Tibial nerve (tissue), 4 donors: ENCODE results near the gene F8A1. TPM values are rescaled to one million over a fixed set of nuclear protein-coding genes. Genes with fewer than 3 reads are reported as not detected.
A peak's percentile ranks its signal among the peaks of the same experiment; 100 is the strongest.
"Not testable (repeated sequence)": the region's sequence is repeated elsewhere in the genome, so short reads cannot be mapped to it uniquely, and the experiment has no call there.

Source experiments
- DNase-seq, 2 donors: peaks; one replicate each; pipeline ENCODE4 v3.0.0-alpha.2; 2019; ENCODE audit warnings: low spot score in 2 of 2
- H3K27ac ChIP-seq, 4 donors: fragments of 200-600 bp; sonication (generic) in 3 of 4; one replicate each; pipeline ENCODE4 v1.5.1; 2017 to 2019; ENCODE audit warnings: mild to moderate bottlenecking in 1 of 4
- H3K27me3 ChIP-seq, 2 donors: fragments of 200-600 bp; sonication (generic) in 1 of 2; one replicate each; pipeline versions ENCODE4 v1.5.1 to v1.6.0; 2017 to 2019
- H3K36me3 ChIP-seq, 3 donors: fragments of 200-600 bp; sonication (generic); one replicate each; pipeline ENCODE4 v1.5.1; 2018 to 2019
- H3K4me1 ChIP-seq, 4 donors: fragments of 200-600 bp; sonication (generic) in 3 of 4; one replicate each; pipeline ENCODE4 v1.5.1; 2017 to 2019
- H3K4me3 ChIP-seq, 4 donors: fragments of 200-600 bp; sonication (generic) in 3 of 4; one replicate each; pipeline ENCODE4 v1.5.1; 2017 to 2019; ENCODE audit warnings: mild to moderate bottlenecking in 1 of 4, moderate library complexity in 1 of 4
- H3K9me3 ChIP-seq, 4 donors: fragments of 200-600 bp; sonication (generic) in 3 of 4; one replicate each; pipeline ENCODE4 v1.5.1; 2017 to 2019
- EP300 ChIP-seq, 2 donors: sonication (generic); formaldehyde crosslinking; IDR thresholded peaks; one replicate each; pipeline ENCODE4 v1.6.1; 2017; ENCODE audit warnings: antibody characterized with exemption in 2 of 2, mild to moderate bottlenecking in 1 of 2
- POLR2A ChIP-seq, 2 donors: fragments of 450-650 bp; IDR thresholded peaks; one replicate each; pipeline ENCODE4 v1.6.1; 2017; ENCODE audit warnings: antibody characterized with exemption in 2 of 2, mild to moderate bottlenecking in 2 of 2, moderate library complexity in 2 of 2
- WGBS, 2 donors: methylation state at CpG; one replicate each; pipeline ENCODE4 v1.1.5; 2018; 5-methylcytosine and 5-hydroxymethylcytosine counted together
- total RNA-seq, 4 donors: library from RNA; depleted of rRNA; stranded (reverse); fragments of >200 nt; gene quantifications; one replicate each; pipeline ENCODE4 v1.1.0, GENCODE V29; 2016
- TF ChIP-seq, protein P1 (sequence below), 5 experiments: fragments of 200-600 bp in 3 of 5; fragments of 450-650 bp in 2 of 5; sonication (generic) in 3 of 5; IDR thresholded peaks; one replicate each; pipeline ENCODE4 v1.5.1; 2016 to 2019; ENCODE audit warnings: antibody characterized with exemption in 5 of 5, mild to moderate bottlenecking in 3 of 5, moderate library complexity in 2 of 5

Gene F8A1
- 10 to 100 TPM in 3 of 4 donors, 1 to 10 TPM in 1; 5.5 to 27.3 (median 13.6) TPM for total RNA-seq

- H3K36me3 ChIP-seq, H3K27ac ChIP-seq, H3K4me1 ChIP-seq, H3K4me3 ChIP-seq, H3K27me3 ChIP-seq, H3K9me3 ChIP-seq, DNase-seq: not testable (repeated sequence)
- no CpG with 5 or more reads among the region's 91 CpGs for WGBS, 2 donors
Observed at GRCh38 chrX:154886069-154886788, at the start of gene F8A1. F8A1 (plus strand) TSS chrX:154886355; CDS start chrX:154886375, 20 bp downstream.

DNA sequence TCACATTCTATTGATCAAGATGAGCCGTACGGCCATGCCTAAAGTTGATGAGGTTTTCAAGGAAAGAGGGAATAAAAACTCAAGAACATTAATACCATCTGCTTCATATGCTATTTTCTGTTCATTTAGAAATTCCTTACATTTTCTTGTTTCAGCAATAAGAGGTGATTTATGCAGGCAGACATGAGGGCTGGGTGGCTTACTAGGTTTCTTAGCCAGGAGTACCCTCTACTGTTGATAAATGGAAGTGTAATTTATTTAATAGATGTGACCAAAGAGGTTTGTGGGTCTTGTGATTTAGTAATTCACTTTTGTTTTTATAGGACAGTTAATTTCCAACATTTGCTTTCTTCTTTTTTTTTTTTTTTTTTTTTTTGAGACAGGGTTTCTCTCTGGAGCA is 45.3 kb upstream of the F8A1 start:
- Histone ChIP-seq H3K27ac (no peak overlapping the region), H3K4me1 (no peaks in the 10 kb centered on the region), H3K27me3 (no peaks in the 10 kb centered on the region), H3K36me3 (no peaks in the 10 kb centered on the region), H3K9me3 (no peaks in the 10 kb centered on the region), H3K4me3 (no peak overlapping the region)
- WGBS, 2 donors, result 81 to 87% methylated on average over 2 of the region's 2 CpGs
- TF ChIP-seq EP300 (IDR thresholded peaks at IDR 0.05), result no peak
- TF ChIP-seq, protein P1, sequence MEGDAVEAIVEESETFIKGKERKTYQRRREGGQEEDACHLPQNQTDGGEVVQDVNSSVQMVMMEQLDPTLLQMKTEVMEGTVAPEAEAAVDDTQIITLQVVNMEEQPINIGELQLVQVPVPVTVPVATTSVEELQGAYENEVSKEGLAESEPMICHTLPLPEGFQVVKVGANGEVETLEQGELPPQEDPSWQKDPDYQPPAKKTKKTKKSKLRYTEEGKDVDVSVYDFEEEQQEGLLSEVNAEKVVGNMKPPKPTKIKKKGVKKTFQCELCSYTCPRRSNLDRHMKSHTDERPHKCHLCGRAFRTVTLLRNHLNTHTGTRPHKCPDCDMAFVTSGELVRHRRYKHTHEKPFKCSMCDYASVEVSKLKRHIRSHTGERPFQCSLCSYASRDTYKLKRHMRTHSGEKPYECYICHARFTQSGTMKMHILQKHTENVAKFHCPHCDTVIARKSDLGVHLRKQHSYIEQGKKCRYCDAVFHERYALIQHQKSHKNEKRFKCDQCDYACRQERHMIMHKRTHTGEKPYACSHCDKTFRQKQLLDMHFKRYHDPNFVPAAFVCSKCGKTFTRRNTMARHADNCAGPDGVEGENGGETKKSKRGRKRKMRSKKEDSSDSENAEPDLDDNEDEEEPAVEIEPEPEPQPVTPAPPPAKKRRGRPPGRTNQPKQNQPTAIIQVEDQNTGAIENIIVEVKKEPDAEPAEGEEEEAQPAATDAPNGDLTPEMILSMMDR (IDR thresholded peaks at IDR 0.05), result peak; percentile 13 to 49 (median 24)
- no peak for TF ChIP-seq POLR2A (IDR thresholded peaks at IDR 0.05)
- DNase-seq, result no peak

DNA sequence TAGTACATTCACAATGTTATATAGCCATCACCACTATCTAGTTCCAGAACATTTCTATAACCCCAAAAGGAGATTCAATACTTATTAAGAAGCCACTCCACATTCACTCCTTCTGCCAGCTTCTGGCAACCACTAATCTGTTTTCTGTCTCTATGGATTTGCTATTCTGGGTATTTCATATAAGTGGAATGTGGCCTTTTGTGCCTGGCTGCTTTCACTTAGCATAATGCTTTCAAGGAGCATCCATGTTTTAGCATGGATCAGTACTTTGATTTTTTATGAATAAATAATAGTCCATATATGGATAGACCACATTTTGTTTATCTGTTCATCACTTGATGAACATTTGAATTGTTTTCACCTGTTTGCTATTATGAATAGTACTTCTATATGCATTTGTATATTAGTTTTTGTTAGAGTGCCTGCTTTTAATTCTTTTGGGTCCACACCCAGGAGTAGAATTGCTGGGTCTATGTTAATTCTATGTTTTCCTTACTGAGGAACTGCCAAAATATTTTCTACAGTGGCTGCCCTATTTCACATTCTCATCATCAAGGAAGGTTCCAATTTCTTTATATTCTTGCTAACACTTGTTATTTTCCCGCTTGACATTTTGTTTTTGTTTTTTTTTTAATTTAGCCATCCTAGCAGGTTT is 35.1 kb upstream of the F8A1 start:
- WGBS, 2 donors, result 87 to 88% methylated on average over 1 of the region's 1 CpG
- no peak for DNase-seq
- Histone ChIP-seq H3K4me3 (no peak overlapping the region), H3K27ac (no peak overlapping the region), H3K4me1 (no peaks in the 10 kb centered on the region), H3K36me3 (peaks cover 0 to 8% (median 0%) of the 10 kb centered on the region in 3 donors), H3K9me3 (no peaks in the 10 kb centered on the region), H3K27me3 (no peaks in the 10 kb centered on the region)
- no peak for TF ChIP-seq EP300 (IDR thresholded peaks at IDR 0.05)
- no peak for TF ChIP-seq POLR2A (IDR thresholded peaks at IDR 0.05)
- TF ChIP-seq, protein P1 (IDR thresholded peaks at IDR 0.05), result no peak

DNA sequence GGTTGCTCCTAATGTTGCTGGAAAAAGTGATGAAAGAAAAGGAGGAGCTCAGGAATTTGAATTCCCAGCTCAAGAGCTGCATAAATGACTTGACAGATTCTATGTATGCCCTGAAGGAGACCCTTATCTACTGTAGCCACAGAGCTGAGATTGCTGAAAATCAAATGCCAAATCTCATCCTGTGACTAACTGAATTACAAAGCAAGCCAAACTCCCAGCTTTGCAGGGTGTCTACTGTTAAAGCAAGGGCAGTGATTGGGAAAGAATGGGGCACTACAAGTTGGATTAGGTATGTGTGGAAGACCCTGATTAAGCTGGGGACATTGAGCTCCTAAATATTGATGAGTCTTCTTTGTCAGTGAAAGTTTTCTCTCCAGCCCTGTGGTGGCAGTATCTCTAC is 30.9 kb upstream of the F8A1 start:
- DNase-seq, result no peak
- peaks cover 0 to 38% (median 0%) of the 10 kb centered on the region in 3 donors for H3K36me3 ChIP-seq

GRCh38 chrX:154868522-154868921 is 17.6 kb upstream of the F8A1 start:
- not testable (repeated sequence) for H3K27ac ChIP-seq, H3K4me1 ChIP-seq, H3K27me3 ChIP-seq, H3K4me3 ChIP-seq, H3K36me3 ChIP-seq, DNase-seq
- peaks cover 0 to 11% (median 4%) of the 10 kb centered on the region in 4 donors for H3K9me3 ChIP-seq

More for the DNA sequence above, 30.9 kb upstream of the F8A1 start:
- TF ChIP-seq POLR2A (IDR thresholded peaks at IDR 0.05) (no peak), EP300 (IDR thresholded peaks at IDR 0.05) (no peak)
- TF ChIP-seq, protein P1 (IDR thresholded peaks at IDR 0.05), result no peak
- no peak overlapping the region for H3K4me3 ChIP-seq
- no peak overlapping the region for H3K27ac ChIP-seq
- H3K4me1 ChIP-seq, result no peaks in the 10 kb centered on the region
- no peaks in the 10 kb centered on the region for H3K27me3 ChIP-seq
- H3K9me3 ChIP-seq, result no peaks in the 10 kb centered on the region

DNA sequence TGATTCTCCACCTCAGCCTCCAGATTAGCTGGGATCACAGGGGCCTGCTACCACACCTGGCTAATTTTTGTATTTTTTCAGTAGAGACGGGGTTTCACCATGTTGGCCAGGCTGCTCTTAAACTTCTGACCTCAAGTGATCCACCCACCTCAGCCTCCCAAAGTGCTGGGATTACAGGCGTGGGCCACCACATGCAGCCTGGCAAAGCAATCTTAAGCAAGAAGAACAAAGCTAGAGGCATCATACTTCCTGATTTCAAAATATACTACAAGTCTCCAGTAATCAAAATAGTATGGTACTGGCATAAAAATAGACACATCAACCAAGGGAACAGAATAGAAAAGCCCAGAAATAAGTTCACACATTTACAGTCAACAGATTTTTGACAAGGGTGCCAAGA is 12.8 kb upstream of the F8A1 start:
- H3K4me1 ChIP-seq, result no peaks in the 10 kb centered on the region
- WGBS, 2 donors, result 64 to 73% methylated on average over 2 of the region's 2 CpGs
- DNase-seq, result no peak

GRCh38 chrX:154884069-154884468 is 2.1 kb upstream of the F8A1 start:
- H3K9me3 ChIP-seq, H3K4me1 ChIP-seq, H3K4me3 ChIP-seq, DNase-seq, H3K36me3 ChIP-seq, H3K27ac ChIP-seq, H3K27me3 ChIP-seq: not testable (repeated sequence)
- no CpG with 5 or more reads among the region's 8 CpGs for WGBS, 2 donors

More for the DNA sequence above, 12.8 kb upstream of the F8A1 start:
- H3K36me3 ChIP-seq, result no peaks in the 10 kb centered on the region
- H3K27ac ChIP-seq, result no peak overlapping the region
- H3K9me3 ChIP-seq, result peaks cover 0 to 6% (median 0%) of the 10 kb centered on the region in 4 donors
- no peak overlapping the region for H3K4me3 ChIP-seq
- TF ChIP-seq POLR2A (IDR thresholded peaks at IDR 0.05) (no peak), EP300 (IDR thresholded peaks at IDR 0.05) (no peak)
- TF ChIP-seq, protein P1 (IDR thresholded peaks at IDR 0.05), result no peak
- no peaks in the 10 kb centered on the region for H3K27me3 ChIP-seq

DNA sequence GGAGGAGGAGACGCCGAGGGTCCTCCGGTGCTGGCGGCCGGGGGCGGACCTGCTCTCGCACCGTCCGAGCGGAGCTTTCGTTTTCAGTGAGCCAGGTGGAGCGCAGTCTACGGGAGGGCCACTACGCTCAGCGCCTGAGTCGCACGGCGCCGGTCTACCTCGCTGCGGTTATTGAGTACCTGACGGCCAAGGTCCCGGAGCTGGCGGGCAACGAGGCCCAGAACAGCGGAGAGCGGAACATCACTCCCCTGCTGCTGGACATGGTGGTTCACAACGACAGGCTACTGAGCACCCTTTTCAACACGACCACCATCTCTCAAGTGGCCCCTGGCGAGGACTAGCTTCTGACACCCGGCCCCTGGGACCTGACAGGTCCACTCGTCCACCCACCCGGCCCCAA is 1.1 kb upstream of the F8A1 start:
- not testable (repeated sequence) for H3K9me3 ChIP-seq, H3K4me3 ChIP-seq, H3K36me3 ChIP-seq, DNase-seq, H3K27ac ChIP-seq, H3K4me1 ChIP-seq, H3K27me3 ChIP-seq
- WGBS, 2 donors, result no CpG with 5 or more reads among the region's 33 CpGs

DNA sequence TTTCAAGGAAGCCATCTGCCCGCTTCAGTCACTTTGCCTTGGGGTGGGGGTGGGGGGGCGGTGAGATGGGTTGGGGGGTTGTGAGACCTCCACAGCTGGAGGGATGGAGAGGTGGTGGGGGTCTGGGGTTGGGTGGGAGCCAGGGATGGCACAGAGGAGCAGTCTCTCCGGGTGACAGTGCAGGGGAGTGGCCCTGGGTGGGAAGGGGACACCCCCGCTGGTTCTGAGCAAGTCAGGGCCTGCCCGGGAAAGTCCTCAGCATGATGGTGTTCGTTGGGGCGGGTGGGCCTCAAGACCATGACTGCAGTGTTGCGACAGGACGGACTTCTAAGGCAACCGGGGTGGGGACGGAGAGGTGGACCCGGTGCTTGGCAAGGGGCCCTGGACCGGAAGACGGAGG is 606 bp upstream of the F8A1 start:
- not testable (repeated sequence) for H3K9me3 ChIP-seq, DNase-seq, H3K4me1 ChIP-seq, H3K27me3 ChIP-seq, H3K4me3 ChIP-seq, H3K27ac ChIP-seq, H3K36me3 ChIP-seq
- WGBS, 2 donors, result 67% methylated on average over 1 of the region's 14 CpGs; no CpG with 5 or more reads in 1 of the 2 donors
